ENCODE data around the gene IFNL2.

IFNL2 gene

GRCh38 chr19:39317476-39317875 lies 49.3 kb downstream of the IFNL2 start:
- DNase-seq (ENCODE audit: low read depth in 2 of 2) = no peak

DNA sequence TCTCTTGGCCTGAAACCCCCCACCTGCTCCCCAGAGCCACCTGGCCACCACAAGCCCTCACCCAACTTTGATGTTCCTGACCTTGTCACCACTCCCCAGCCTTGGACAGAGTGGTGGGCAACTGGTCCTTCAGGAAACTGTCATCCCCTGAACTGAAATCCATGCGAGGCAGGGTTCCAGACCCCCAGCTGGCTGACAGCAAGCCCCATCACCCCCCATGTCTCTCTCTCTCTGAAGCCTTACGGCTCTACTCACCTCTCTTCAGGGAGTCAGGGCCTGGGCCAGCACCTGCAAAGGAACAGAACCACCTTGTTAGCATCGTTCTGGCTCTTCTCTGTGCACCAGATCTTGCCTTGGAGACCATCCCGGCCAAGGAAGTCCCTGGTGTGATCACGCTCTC lies 49.9 kb downstream of the IFNL2 start:
- no peak for DNase-seq (ENCODE audit: low read depth in 2 of 2)

DNA sequence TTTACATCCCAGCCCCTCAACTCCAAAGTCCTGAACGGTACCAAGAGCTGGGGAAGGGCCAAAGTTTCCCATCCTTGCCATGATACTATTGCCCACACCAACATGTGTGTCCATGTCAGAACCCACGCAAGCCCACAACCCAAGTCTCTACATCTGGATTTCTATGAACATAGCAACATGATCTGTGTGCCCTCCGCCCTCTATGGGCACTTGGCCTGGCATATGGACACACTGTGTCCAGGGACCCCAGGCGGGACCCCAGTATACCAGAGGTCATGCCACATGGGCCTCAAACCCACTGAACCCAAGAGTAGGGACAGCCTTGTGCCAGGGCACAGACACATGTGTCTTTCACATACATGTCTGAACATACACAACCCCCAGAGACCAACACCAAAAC lies 50.5 kb downstream of the IFNL2 start:
- DNase-seq (ENCODE audit: low read depth in 2 of 2) = no peak

GRCh38 chr19:39319098-39319891 lies 51.1 kb downstream of the IFNL2 start:
- DNase-seq (ENCODE audit: low read depth in 2 of 2) = no peak
